Smooth muscle cell (in vitro differentiated cells): ENCODE results near the gene ANKRD9. TPM values are rescaled to one million over a fixed set of nuclear protein-coding genes. Genes with fewer than 3 reads are reported as not detected.
"Not testable (repeated sequence)": the region's sequence is repeated elsewhere in the genome, so short reads cannot be mapped to it uniquely, and the experiment has no call there.

Source experiments
- DNase-seq: peaks from one replicate; lab custom pipeline; 2025; ENCODE audit not compliant: unreplicated experiment; lab: John Stamatoyannopoulos, UW
- H2AFZ ChIP-seq: fragments of 200-600 bp; sonication (generic); 2 replicates; pipeline ENCODE4 v1.6.0; 2016; ENCODE audit warnings: antibody characterized with exemption, low read depth, mild to moderate bottlenecking
- H3F3A ChIP-seq: fragments of 200-600 bp; sonication (generic); 2 replicates; pipeline ENCODE4 v1.6.0; 2017; ENCODE audit warnings: antibody characterized with exemption, low read depth
- H3K27ac ChIP-seq: fragments of 200-600 bp; sonication (generic); 2 replicates; pipeline ENCODE4 v1.5.1; 2016; ENCODE audit warnings: low read depth, mild to moderate bottlenecking
- H3K27me3 ChIP-seq: fragments of 200-600 bp; sonication (generic); 2 replicates; pipeline ENCODE4 v1.6.1; 2016; ENCODE audit warnings: low read depth, mild to moderate bottlenecking
- H3K36me3 ChIP-seq: fragments of 200-600 bp; sonication (generic); 2 replicates; pipeline ENCODE4 v1.5.1; 2016; ENCODE audit warnings: low read depth
- H3K4me1 ChIP-seq: fragments of 200-600 bp; sonication (generic); 2 replicates; pipeline ENCODE4 v1.5.1; 2016; ENCODE audit warnings: low read depth
- H3K4me2 ChIP-seq: fragments of 200-600 bp; sonication (generic); 2 replicates; pipeline ENCODE4 v1.6.0; 2016; ENCODE audit warnings: mild to moderate bottlenecking
- H3K4me3 ChIP-seq: fragments of 200-600 bp; sonication (generic); 2 replicates; pipeline ENCODE4 v1.5.1; 2016; ENCODE audit warnings: mild to moderate bottlenecking
- H3K79me2 ChIP-seq: fragments of 200-600 bp; sonication (generic); 2 replicates; pipeline ENCODE4 v1.6.0; 2016; ENCODE audit warnings: low read depth, mild to moderate bottlenecking
- H3K9ac ChIP-seq: fragments of 200-600 bp; sonication (generic); 2 replicates; pipeline ENCODE4 v1.6.0; 2016; ENCODE audit warnings: low read depth
- H3K9me3 ChIP-seq: fragments of 200-600 bp; sonication (generic); replicated peaks from 2 replicates; pipeline ENCODE4 v1.5.1; 2016; ENCODE audit warnings: low read depth
- H4K20me1 ChIP-seq: fragments of 200-600 bp; sonication (generic); 2 replicates; pipeline ENCODE4 v1.6.0; 2016; ENCODE audit warnings: low read depth
- WGBS: methylation state at CpG from one replicate; pipeline ENCODE4 v1.1.7; 2016; ENCODE audit warnings: low lambda C conversion rate; 5-methylcytosine and 5-hydroxymethylcytosine counted together
- polyA plus RNA-seq: library from polyadenylated mRNA; unstranded; fragments of >200 nt; fragmentation: Nextera tagmentation; extraction: Ambion mirVana; gene quantifications from 2 replicates; pipeline ENCODE4 v1.2.1, GENCODE V29; 2016
- total RNA-seq: library from RNA; depleted of rRNA; stranded (reverse); fragments of >200 nt; gene quantifications from 2 replicates; pipeline ENCODE4 v1.2.3, GENCODE V29; 2014
- TF ChIP-seq, protein P1 (sequence below): fragments of 200-600 bp; sonication (generic); IDR thresholded peaks from 2 replicates; pipeline ENCODE4 v1.5.1; 2017; ENCODE audit warnings: borderline replicate concordance, mild to moderate bottlenecking, antibody characterized with exemption; ENCODE audit not compliant: insufficient read depth, poor library complexity, severe bottlenecking

Gene ANKRD9
- total and polyA plus RNA-seq, 2 experiments from 2014 or later: 17.2 to 38.9 TPM

DNA sequence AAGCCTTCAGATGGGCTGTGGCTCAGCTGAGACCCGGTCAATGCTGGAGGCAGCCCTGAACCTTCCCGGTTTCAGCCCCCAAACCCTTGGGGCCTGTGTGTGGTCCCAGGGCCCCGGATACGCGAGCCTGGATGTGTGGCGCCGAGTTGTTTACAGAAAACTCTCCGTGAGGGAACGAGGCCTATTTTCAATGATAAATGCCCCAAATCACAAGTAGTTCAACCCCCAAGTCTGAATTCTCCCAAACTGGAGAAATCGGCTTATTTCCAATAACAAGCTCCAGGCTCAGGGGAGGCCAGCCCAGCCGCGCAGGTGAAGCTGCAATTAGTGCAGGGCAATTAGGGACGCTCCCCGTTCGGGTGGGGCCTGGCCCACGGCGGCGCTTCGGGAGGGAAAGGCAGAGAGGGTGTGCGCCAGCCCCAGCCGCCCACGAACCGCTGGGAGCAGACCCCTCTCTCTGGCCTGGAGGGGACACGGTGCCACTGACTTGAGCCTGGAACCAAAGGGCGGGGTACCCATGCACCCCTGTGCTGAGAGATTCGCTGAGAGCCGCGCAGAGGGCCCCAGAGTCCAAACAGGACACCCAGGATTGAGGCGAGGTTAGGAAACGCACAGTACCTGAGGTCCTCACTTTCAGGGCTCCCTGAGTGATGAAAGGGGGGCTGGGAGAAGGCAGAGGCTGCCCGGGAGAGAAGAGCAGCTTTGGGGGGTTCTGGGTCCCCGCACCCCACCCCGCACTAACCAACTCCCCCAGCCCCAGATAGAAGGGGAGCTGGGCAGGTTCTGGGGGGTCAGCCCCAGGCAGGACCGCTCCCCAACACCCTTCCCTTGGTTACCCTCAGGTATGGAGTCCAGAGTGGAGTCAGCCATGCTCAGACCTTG is 14.2 kb upstream of the ANKRD9 start:
- Histone ChIP-seq H3K27ac (no peak overlapping the region), H4K20me1 (no peaks in the 10 kb centered on the region), H2AFZ (no peak overlapping the region), H3K4me2 (peak overlapping the region; percentile 59), H3K27me3 (no peaks in the 10 kb centered on the region), H3K79me2 (no peaks in the 10 kb centered on the region), H3K4me1 (no peaks in the 10 kb centered on the region), H3K4me3 (peak overlapping the region; percentile 66), H3K9me3 (no peaks in the 10 kb centered on the region), H3K9ac (no peak overlapping the region), H3F3A (no peaks in the 10 kb centered on the region), H3K36me3 (no peaks in the 10 kb centered on the region)
- no peak for DNase-seq
- TF ChIP-seq, protein P1, sequence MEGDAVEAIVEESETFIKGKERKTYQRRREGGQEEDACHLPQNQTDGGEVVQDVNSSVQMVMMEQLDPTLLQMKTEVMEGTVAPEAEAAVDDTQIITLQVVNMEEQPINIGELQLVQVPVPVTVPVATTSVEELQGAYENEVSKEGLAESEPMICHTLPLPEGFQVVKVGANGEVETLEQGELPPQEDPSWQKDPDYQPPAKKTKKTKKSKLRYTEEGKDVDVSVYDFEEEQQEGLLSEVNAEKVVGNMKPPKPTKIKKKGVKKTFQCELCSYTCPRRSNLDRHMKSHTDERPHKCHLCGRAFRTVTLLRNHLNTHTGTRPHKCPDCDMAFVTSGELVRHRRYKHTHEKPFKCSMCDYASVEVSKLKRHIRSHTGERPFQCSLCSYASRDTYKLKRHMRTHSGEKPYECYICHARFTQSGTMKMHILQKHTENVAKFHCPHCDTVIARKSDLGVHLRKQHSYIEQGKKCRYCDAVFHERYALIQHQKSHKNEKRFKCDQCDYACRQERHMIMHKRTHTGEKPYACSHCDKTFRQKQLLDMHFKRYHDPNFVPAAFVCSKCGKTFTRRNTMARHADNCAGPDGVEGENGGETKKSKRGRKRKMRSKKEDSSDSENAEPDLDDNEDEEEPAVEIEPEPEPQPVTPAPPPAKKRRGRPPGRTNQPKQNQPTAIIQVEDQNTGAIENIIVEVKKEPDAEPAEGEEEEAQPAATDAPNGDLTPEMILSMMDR: no peak
- 67% methylated on average over 34 of the region's 34 CpGs for WGBS

DNA sequence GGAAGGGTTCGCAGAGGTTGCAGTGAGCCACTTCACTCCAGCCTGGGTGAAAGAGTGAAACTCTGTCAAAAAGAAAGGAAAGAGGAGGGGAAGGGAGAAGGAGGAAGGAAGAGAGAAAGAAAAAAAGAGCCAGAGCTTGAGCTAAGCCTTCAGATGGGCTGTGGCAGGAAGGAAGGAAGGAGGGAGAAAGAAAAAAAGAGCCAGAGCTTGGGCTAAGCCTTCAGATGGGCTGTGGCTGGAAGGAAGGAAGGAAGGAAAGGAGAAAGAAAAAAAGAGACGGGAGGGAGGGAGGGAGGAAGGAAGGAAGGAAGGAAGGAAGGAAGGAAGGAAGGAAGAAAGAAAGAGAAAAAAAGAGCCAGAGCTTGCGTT is 13.6 kb upstream of the ANKRD9 start:
- H3K27ac ChIP-seq: no peak overlapping the region
- H3K9ac ChIP-seq: no peak overlapping the region
- WGBS: 88% methylated on average over 2 of the region's 3 CpGs
- TF ChIP-seq, protein P1: no peak
- H3K4me1 ChIP-seq: no peaks in the 10 kb centered on the region
- H3K9me3 ChIP-seq: no peaks in the 10 kb centered on the region
- H4K20me1 ChIP-seq: no peaks in the 10 kb centered on the region
- H3K27me3 ChIP-seq: no peaks in the 10 kb centered on the region
- H3K79me2 ChIP-seq: no peaks in the 10 kb centered on the region
- no peaks in the 10 kb centered on the region for H3F3A ChIP-seq
- H3K36me3 ChIP-seq: no peaks in the 10 kb centered on the region
- no peak overlapping the region for H3K4me2 ChIP-seq
- DNase-seq: no peak
- no peak overlapping the region for H3K4me3 ChIP-seq
- no peak overlapping the region for H2AFZ ChIP-seq

DNA sequence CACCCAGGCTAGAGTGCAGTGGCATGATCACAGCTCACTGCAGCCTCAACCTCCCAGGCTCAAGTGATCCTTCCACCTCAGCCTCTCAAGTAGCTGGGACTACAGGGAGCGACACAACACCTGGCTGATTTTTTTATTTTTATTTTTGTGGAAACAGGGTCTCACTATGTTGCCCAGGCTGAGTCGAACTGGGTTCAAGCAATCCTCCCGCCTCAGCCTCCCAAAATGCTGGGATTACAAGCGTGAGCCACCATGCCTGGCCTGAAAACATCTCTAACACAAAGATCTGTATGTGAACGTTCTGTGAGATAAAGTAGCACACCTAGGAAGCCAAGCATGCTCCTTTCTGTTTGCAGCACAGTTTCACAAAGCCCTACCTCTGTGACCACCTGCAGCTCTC is 10.1 kb upstream of the ANKRD9 start:
- not testable (repeated sequence) for H3K36me3 ChIP-seq, H3K4me2 ChIP-seq, H3K4me1 ChIP-seq, H3K79me2 ChIP-seq, H3F3A ChIP-seq, H3K9ac ChIP-seq, H3K9me3 ChIP-seq, H3K27me3 ChIP-seq, H3K27ac ChIP-seq, H4K20me1 ChIP-seq, H3K4me3 ChIP-seq, DNase-seq, H2AFZ ChIP-seq
- whole genome bisulfite sequencing: 98% methylated on average over 5 of the region's 5 CpGs

DNA sequence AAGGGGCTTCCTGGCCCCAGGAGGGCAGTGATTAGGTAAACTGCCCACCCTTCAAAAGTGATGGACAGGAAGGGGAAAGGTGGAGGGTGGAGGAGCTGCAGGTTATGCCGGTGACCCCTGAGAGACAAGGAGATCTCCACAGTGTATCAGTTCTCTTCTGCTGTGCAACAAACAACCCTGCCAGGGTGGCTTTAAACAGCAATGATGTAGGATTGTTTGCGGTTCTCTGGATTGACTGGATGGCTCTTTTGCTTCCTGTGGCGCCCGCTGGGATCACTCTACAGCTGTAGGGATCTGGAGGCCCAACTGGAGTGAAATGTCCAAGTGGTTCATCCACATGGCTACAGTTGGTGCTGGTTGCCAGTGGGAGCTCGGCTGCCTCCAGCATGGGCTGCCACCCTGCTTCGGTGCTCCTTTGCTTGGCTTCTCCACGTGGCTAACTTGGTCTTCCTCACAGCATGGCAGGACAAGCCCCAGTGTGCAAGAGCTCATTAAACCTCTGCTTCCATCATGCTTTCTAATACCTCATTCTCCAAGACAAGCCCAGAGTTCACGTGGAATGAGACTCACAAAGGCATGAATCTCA is 8.6 kb upstream of the ANKRD9 start:
- Histone ChIP-seq H2AFZ (no peak overlapping the region), H3K27me3 (no peaks in the 10 kb centered on the region)
- 88% methylated on average over 8 of the region's 8 CpGs for WGBS

More for the DNA sequence above, 8.6 kb upstream of the ANKRD9 start:
- Histone ChIP-seq H3K27ac (no peak overlapping the region), H3F3A (no peaks in the 10 kb centered on the region), H3K4me3 (no peak overlapping the region), H3K4me2 (no peak overlapping the region), H3K79me2 (no peaks in the 10 kb centered on the region), H3K9ac (no peak overlapping the region), H4K20me1 (no peaks in the 10 kb centered on the region), H3K36me3 (no peaks in the 10 kb centered on the region), H3K9me3 (no peaks in the 10 kb centered on the region), H3K4me1 (no peaks in the 10 kb centered on the region)
- no peak for DNase-seq
- TF ChIP-seq, protein P1: no peak
